HG03025 (cell line): ENCODE measurements around the gene HYDIN.

Source experiments
- ATAC-seq: cut with Tn5 transposase; IDR thresholded peaks from one replicate; pipeline ENCODE4 v1.9.1; 2021; ENCODE audit warnings: mild to moderate bottlenecking, moderate library complexity; ENCODE audit not compliant: unreplicated experiment, low FRiP score

The HYDIN gene

GRCh38 chr16:71230122-71230845 lies at the start of gene HYDIN:
HYDIN (minus strand) TSS chr16:71230722; CDS start chr16:71186895, 43,827 bp downstream.
- ATAC-seq = no peak

DNA sequence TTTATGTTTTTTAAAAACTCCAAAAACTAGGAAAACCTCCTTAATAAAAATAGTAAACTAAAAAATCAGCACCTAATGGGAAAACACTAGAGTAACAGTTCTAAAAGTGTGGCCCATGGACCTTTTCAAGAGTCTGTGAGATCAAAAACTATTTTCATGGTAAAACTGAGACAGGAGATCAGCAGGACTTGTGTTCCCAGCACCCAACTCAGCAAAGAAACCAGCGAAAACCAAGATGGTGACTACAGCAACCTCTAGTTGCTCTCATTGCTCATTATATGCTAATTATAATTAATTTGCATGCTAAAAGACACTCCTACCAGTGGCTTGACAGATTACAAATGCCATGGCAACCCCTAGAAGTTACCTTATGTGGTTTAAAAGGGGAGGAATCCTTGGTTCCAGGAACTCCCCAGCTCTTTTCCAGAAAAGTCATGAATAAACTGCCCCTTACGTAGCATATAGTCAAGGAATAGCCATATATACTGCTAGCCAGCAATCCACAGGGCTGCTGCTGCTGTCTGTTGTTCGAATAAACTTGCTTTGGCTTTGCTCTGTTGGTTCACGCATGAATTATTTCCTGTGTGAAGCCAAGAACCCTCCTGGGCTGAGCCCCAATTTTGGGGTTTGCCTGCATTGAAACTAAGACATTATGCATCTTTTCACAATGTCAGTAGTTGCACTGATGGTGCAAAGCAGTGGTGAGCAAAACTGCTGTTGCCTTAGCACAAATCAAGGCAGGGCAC lies 46.2 kb upstream of the HYDIN start:
- no peak for ATAC-seq

- ATAC-seq = no peak
Observed at GRCh38 chr16:71273384-71273783, 42.9 kb upstream of the HYDIN start.

- no peak for ATAC-seq
Observed at GRCh38 chr16:71264299-71264698, 33.8 kb upstream of the HYDIN start.

- no peak for ATAC-seq
Observed at GRCh38 chr16:71263582-71263981, 33.1 kb upstream of the HYDIN start.

DNA sequence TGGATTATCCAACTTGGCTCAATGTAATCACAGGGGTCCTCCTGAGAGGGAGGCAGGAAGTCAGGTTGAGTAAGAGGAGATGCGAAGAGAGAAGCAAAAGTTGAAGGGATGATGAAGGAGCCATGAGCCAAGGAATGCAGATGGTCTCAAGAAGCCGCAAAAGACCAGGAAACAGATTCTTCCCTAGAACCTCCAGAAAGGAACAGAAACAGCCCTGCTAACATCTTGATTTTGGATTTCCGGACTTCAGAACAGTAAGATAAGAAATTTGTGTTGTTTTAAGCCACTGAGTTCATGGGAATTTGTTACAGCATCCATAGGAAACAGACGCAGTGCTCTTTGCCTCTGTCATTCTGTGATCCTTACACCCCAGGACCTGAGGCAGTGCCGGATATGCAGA lies 31.9 kb upstream of the HYDIN start:
- no peak for ATAC-seq

GRCh38 chr16:71260995-71261394 lies 30.5 kb upstream of the HYDIN start:
- ATAC-seq = no peak

GRCh38 chr16:71259086-71259485 lies 28.6 kb upstream of the HYDIN start:
- no peak for ATAC-seq

DNA sequence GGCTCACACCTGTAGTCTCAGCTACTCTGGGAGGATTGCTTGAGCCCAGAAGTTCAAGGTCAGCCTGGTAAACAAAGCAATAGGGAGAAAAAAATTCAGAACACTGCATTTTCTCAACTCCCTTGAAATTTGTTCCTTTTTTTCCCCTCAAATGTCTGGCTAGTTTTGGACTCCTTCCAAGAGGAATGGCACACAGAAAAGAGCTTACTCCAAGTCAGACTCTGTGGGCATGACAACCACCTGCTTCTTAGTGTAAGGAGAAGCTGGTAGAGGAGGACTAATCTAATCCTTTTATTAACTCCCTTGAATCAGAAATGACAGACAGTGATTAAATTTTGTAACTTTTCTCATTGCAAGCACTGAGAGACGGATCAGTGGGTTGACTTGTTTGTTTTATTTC lies 27.9 kb upstream of the HYDIN start:
- no peak for ATAC-seq

GRCh38 chr16:71257768-71258167 lies 27.2 kb upstream of the HYDIN start:
- no peak for ATAC-seq

GRCh38 chr16:71255721-71256120 lies 25.2 kb upstream of the HYDIN start:
- no peak for ATAC-seq

GRCh38 chr16:71254832-71255525 lies 24.5 kb upstream of the HYDIN start:
- no peak for ATAC-seq

- ATAC-seq = no peak
Observed at GRCh38 chr16:71250461-71251235, 20.1 kb upstream of the HYDIN start.

GRCh38 chr16:71249399-71249798 lies 18.9 kb upstream of the HYDIN start:
- no peak for ATAC-seq

DNA sequence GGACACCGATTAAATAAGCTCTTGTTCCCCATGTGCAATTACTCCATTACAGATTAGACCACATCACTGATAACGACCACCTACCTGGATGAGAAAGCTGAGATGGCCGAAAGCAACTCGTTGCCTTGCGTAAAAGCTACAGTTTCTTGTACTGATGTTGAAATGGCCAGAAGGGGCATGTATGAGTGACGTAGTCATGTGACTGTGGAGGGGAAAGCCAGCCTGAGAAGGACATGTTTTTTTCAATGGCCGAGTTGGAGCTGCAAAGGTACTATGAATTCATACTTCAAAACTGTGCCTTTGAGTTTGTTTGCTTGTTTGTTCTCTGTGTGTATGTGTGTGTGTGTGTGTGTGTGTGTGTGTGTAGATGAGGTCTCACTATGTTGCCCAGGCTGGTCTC lies 17.0 kb upstream of the HYDIN start:
- no peak for ATAC-seq

GRCh38 chr16:71246309-71246708 lies 15.8 kb upstream of the HYDIN start:
- ATAC-seq = no peak

DNA sequence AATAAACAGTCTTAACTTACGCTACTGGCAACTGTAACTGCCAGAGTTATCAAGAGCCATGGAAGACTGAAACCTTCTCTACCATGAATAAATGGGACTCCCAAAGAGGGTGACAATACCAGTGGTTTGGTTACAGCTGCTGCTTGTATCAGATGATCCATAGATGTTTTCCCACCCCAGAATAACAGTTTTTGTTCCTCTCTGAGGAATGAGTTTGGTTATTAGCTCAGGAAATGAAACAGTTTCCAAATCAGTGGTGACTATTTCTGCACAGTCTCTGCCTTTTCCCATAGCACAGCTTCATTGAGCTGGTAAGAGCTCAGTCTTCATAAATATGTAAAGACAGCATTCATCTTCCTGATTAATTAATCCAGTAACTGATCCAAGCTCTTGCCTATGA lies 14.0 kb upstream of the HYDIN start:
- no peak for ATAC-seq

DNA sequence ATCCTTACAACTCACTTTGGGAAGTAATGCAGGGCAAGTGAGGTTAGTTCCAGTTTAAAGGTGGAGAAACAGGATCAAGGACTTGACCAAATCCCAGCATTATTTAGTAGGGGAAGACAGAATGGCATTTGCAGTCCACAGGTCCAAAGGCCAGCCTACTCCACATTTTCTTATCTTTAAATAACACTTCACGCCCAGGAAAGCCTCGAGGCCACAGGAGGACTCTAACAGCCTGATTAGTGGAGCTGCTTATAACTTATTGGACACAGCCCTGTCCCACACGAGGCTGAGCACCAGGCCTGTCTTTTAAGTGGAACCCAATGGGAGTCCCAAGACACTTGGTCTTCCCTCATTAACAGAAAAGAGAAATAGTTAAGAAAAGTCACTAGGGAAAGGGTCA lies 12.1 kb upstream of the HYDIN start:
- no peak for ATAC-seq

GRCh38 chr16:71242036-71242435 lies 11.5 kb upstream of the HYDIN start:
- ATAC-seq = no peak

- no peak for ATAC-seq
Observed at GRCh38 chr16:71229344-71229743, 1.2 kb downstream of the HYDIN start.
